Keratinocyte (primary cell): ENCODE measurements around the gene NFATC2. TPM values are rescaled to one million over a fixed set of nuclear protein-coding genes. Genes with fewer than 3 reads are reported as not detected.

ENCODE experiments used
- DNase-seq: peaks from one replicate; pipeline ENCODE4 v3.0.0-alpha.2; 2011; ENCODE audit warnings: low read depth, missing footprints, low spot score
- FAIRE-seq: peaks from 2 replicates; lab custom pipeline; 2011; peaks lifted over from hg19 to GRCh38; lab: Jason Lieb, UNC
- H2AFZ ChIP-seq: 2 replicates; pipeline ENCODE4 v1.6.0; 2012; ENCODE audit warnings: low read length, control low read depth, inconsistent platforms; ENCODE audit not compliant: control insufficient read depth
- H3K27ac ChIP-seq: 2 replicates; pipeline ENCODE4 v1.5.1; 2011; ENCODE audit warnings: low read length; ENCODE audit not compliant: control insufficient read depth, insufficient read depth
- H3K27me3 ChIP-seq: 3 replicates; pipeline ENCODE4 v1.6.0; 2011; ENCODE audit warnings: low read length; ENCODE audit not compliant: control insufficient read depth, insufficient read depth; ENCODE audit errors: extremely low read depth
- H3K36me3 ChIP-seq, 2 experiments: 2 replicates in 1 of 2; 3 replicates in 1 of 2; pipeline ENCODE4 v1.5.1; 2011; ENCODE audit warnings: low read length in 2 of 2, mild to moderate bottlenecking in 1 of 2; ENCODE audit not compliant: control insufficient read depth in 2 of 2, insufficient read depth in 2 of 2; ENCODE audit errors: extremely low read depth in 1 of 2
- H3K4me1 ChIP-seq: 3 replicates; pipeline ENCODE4 v1.5.1; 2011; ENCODE audit warnings: low read length; ENCODE audit not compliant: control insufficient read depth, insufficient read depth; ENCODE audit errors: extremely low read depth
- H3K4me2 ChIP-seq: 3 replicates; pipeline ENCODE4 v1.6.0; 2011; ENCODE audit warnings: low read depth, low read length; ENCODE audit not compliant: control insufficient read depth, insufficient read depth; ENCODE audit errors: extremely low read depth
- H3K4me3 ChIP-seq, 3 experiments: fragments of 200-600 bp in 1 of 3; sonication (generic) in 1 of 3; 2 replicates in 2 of 3; 3 replicates in 1 of 3; pipeline ENCODE4 v1.5.1; 2011 to 2016; ENCODE audit warnings: low read length in 3 of 3, mild to moderate bottlenecking in 3 of 3, control low read depth in 2 of 3, inconsistent platforms in 1 of 3, low read depth in 1 of 3, mixed read lengths in 1 of 3, mixed run types in 1 of 3, moderate library complexity in 1 of 3; ENCODE audit not compliant: control insufficient read depth in 2 of 3, insufficient read depth in 2 of 3; ENCODE audit errors: extremely low read depth in 1 of 3
- H3K79me2 ChIP-seq: 2 replicates; pipeline ENCODE4 v1.6.0; 2012; ENCODE audit warnings: low read length; ENCODE audit not compliant: control insufficient read depth, insufficient read depth
- H3K9ac ChIP-seq: 3 replicates; pipeline ENCODE4 v1.6.0; 2011; ENCODE audit warnings: low read length; ENCODE audit not compliant: control insufficient read depth, insufficient read depth; ENCODE audit errors: extremely low read depth
- H3K9me1 ChIP-seq: 3 replicates; pipeline ENCODE4 v1.6.0; 2011; ENCODE audit warnings: low read length; ENCODE audit not compliant: control insufficient read depth, insufficient read depth; ENCODE audit errors: extremely low read depth
- H3K9me3 ChIP-seq: 2 replicates; pipeline ENCODE4 v1.5.1; 2012; ENCODE audit warnings: low read depth, low read length; ENCODE audit not compliant: control insufficient read depth
- H4K20me1 ChIP-seq: 3 replicates; pipeline ENCODE4 v1.6.0; 2011; ENCODE audit warnings: low read length; ENCODE audit not compliant: control insufficient read depth, insufficient read depth; ENCODE audit errors: extremely low read depth
- EZH2 ChIP-seq: IDR thresholded peaks from one replicate; pipeline ENCODE4 v1.6.1; 2012; ENCODE audit warnings: inconsistent platforms, mild to moderate bottlenecking, low read length, moderate library complexity
- dilution Hi-C: fragments of 300-500 bp; cut with MboI; formaldehyde crosslinking; loops from one replicate; pipeline ENCODE4 v1.7.0; 2020; ENCODE audit warnings: low sequenced_read_pairs; ENCODE audit not compliant: extremely low pct_ligation_motif_present
- polyA plus RNA-seq, 5 experiments: library from polyadenylated mRNA; depleted of rRNA in 3 of 5; stranded (reverse) in 3 of 5; stranded (forward) in 1 of 5; unstranded in 1 of 5; fragments of >200 nt; gene quantifications; 1 replicate in 1 of 5; 2 replicates in 3 of 5; 3 replicates in 1 of 5; pipeline versions ENCODE4 v1.2.1 to v1.2.3, GENCODE V29; 2011 to 2012; ENCODE audit warnings: missing spikeins in 2 of 5, low read depth in 1 of 5, low replicate concordance in 1 of 5
- TF ChIP-seq, protein P1 (sequence below), 3 experiments: IDR thresholded peaks in 1 of 3; conservative IDR thresholded peaks in 1 of 3; optimal IDR thresholded peaks in 1 of 3; 2 replicates in 2 of 3; 3 replicates in 1 of 3; pipeline versions ENCODE3 to v1.5.1; 2011; ENCODE audit warnings: low read length in 3 of 3, mild to moderate bottlenecking in 3 of 3, moderate library complexity in 2 of 3, control low read depth in 1 of 3, inconsistent platforms in 1 of 3; ENCODE audit not compliant: insufficient read depth in 2 of 3; ENCODE audit errors: extremely low read depth in 1 of 3

NFATC2 gene
- polyA plus RNA-seq, 1 donor (not counting 4 experiments of a cell fraction or from before 2014, with no cell fraction given), result 0.05 TPM

DNA sequence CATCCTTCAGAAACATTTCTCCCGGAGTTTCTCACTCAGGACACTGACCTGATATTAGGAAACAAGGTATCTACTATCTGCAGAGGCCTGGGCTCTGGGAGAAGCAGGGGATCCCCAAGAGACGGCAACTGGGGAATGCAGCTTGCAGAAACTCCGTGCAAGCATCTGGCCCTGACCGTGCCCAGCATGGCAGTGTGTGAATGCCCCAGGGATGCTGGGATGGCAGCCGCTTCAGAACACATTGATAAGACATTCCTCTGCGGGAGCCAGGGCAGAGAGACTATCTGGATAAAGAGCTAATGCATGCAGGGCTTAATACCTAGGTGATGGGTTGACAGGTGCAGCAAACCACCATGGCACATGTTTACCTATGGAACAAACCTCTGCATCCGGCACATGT lies 55.4 kb downstream of the NFATC2 start:
- no peaks in the 10 kb centered on the region for H3K36me3 ChIP-seq
- no peak overlapping the region for H3K27ac ChIP-seq
- TF ChIP-seq EZH2, result no peak
- TF ChIP-seq, protein P1, sequence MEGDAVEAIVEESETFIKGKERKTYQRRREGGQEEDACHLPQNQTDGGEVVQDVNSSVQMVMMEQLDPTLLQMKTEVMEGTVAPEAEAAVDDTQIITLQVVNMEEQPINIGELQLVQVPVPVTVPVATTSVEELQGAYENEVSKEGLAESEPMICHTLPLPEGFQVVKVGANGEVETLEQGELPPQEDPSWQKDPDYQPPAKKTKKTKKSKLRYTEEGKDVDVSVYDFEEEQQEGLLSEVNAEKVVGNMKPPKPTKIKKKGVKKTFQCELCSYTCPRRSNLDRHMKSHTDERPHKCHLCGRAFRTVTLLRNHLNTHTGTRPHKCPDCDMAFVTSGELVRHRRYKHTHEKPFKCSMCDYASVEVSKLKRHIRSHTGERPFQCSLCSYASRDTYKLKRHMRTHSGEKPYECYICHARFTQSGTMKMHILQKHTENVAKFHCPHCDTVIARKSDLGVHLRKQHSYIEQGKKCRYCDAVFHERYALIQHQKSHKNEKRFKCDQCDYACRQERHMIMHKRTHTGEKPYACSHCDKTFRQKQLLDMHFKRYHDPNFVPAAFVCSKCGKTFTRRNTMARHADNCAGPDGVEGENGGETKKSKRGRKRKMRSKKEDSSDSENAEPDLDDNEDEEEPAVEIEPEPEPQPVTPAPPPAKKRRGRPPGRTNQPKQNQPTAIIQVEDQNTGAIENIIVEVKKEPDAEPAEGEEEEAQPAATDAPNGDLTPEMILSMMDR (optimal IDR thresholded peaks at IDR 0.05 in 1 of 3, IDR thresholded peaks at IDR 0.05 in 1 of 3, conservative IDR thresholded peaks at IDR 0.05 in 1 of 3; ENCODE audit: extremely low read depth in 1 of 3, insufficient read depth in 2 of 3, low read length in 3 of 3), result no peak
- H3K4me3 ChIP-seq, result no peak overlapping the region
- no peaks in the 10 kb centered on the region for H3K9me1 ChIP-seq
- DNase-seq (no peak), FAIRE-seq (no peak)
- H3K9ac ChIP-seq, result peak overlapping the region; percentile 84
- H3K27me3 ChIP-seq, result peaks cover 11% of the 10 kb centered on the region
- H3K4me1 ChIP-seq, result peaks cover 14% of the 10 kb centered on the region
- no peak overlapping the region for H3K4me2 ChIP-seq
- H2AFZ ChIP-seq, result no peak overlapping the region
- no peaks in the 10 kb centered on the region for H4K20me1 ChIP-seq
- dilution Hi-C loops, result no loop called here
- H3K79me2 ChIP-seq, result no peaks in the 10 kb centered on the region
- no peaks in the 10 kb centered on the region for H3K9me3 ChIP-seq

DNA sequence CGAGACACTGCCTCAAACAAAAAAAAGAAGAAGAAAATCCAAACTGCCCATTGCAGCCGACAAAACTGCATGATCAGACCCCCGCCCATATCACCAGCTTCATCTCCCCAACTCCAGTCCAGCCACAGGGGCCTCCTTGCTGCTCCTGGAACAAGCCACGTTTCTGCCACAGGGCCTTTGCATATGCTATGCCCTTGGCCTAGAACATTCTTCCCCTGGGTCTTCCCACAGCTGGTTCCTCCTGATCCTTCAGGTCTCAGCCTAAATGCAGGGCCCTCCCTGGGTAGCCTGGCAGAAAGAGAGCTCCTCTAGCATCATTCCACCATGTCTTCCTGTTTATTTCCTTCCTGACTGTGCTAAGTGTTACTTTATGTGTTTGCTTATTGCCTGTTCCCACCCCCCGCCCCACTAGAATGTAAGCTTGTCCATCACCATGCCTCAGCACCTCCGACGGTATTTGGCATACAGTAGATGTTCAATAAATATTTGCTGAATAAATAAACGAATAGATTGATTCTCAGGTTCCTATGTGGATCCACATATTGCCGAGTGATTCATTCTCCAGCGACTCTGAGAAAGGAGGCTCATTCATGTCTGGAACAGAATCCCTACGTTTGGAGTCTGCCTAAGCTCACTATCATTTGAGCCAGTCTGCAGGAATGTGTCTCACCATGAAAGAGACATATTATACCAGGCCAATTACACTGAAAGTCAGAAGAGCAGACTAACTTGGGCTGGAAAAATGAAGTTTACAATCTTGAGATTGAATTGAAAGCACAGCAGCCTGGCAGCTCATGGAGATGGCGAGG lies 56.1 kb downstream of the NFATC2 start:
- H3K9me3 ChIP-seq, result no peaks in the 10 kb centered on the region
- no peak overlapping the region for H3K9ac ChIP-seq
- no peak overlapping the region for H3K4me3 ChIP-seq
- DNase-seq (no peak), FAIRE-seq (no peak)
- peaks cover 14% of the 10 kb centered on the region for H3K4me1 ChIP-seq
- peaks cover 4% of the 10 kb centered on the region for H3K27me3 ChIP-seq
- H3K9me1 ChIP-seq, result no peaks in the 10 kb centered on the region
- no peak overlapping the region for H2AFZ ChIP-seq
- H3K27ac ChIP-seq, result no peak overlapping the region
- H3K4me2 ChIP-seq, result no peak overlapping the region
- H3K79me2 ChIP-seq, result no peaks in the 10 kb centered on the region
- H3K36me3 ChIP-seq, result no peaks in the 10 kb centered on the region
- no peaks in the 10 kb centered on the region for H4K20me1 ChIP-seq
- dilution Hi-C loops, result no loop called here
- TF ChIP-seq EZH2, result no peak
- TF ChIP-seq, protein P1 (optimal IDR thresholded peaks at IDR 0.05 in 1 of 3, IDR thresholded peaks at IDR 0.05 in 1 of 3, conservative IDR thresholded peaks at IDR 0.05 in 1 of 3; ENCODE audit: extremely low read depth in 1 of 3, insufficient read depth in 2 of 3, low read length in 3 of 3), result no peak
